ENCODE measurements around the gene ARID5B. TPM values are rescaled to one million over a fixed set of nuclear protein-coding genes. Genes with fewer than 3 reads are reported as not detected.

ARID5B gene
- total RNA-seq, 1 donor from 2014 or later: 51.4 TPM

DNA sequence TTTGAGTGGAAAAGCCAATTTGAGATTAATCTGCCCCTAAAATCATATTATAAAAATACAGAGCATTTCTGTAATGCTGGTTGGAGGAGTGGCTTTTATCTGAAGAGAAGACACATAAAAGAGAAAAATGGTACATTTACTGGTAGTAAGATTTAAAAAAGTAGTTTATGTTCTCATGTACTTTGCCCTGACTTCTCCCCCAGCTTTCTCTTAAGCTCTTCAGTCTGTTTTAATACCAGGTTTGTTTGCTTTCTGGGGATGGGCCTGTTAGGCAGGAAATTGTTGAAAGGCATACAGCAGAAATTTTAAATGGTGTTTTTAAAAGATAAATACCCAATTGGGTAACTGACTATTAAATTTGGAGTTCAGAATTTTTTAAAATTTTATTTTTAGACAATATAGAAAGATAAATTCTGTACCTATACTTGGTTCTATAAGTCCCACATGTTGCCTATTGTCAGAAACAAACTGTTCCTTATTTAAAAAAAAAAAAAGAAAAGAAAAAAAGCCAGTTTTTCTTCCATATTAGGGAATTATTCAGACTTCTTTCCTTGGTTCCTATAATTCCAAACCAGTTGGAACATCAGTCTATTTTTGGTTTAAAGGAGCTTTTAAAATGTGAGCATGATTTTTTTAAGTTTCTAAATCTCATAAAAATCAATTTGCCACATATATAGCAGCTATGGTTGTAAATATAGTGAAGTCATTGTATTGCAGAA is 136.6 kb downstream of the ARID5B start:
- no peaks in the 10 kb centered on the region for H3K27me3 Mint-ChIP-seq (ENCODE audit: low read depth)
- peaks cover 61% of the 10 kb centered on the region for H3K4me1 Mint-ChIP-seq
- TF ChIP-seq, protein P1, sequence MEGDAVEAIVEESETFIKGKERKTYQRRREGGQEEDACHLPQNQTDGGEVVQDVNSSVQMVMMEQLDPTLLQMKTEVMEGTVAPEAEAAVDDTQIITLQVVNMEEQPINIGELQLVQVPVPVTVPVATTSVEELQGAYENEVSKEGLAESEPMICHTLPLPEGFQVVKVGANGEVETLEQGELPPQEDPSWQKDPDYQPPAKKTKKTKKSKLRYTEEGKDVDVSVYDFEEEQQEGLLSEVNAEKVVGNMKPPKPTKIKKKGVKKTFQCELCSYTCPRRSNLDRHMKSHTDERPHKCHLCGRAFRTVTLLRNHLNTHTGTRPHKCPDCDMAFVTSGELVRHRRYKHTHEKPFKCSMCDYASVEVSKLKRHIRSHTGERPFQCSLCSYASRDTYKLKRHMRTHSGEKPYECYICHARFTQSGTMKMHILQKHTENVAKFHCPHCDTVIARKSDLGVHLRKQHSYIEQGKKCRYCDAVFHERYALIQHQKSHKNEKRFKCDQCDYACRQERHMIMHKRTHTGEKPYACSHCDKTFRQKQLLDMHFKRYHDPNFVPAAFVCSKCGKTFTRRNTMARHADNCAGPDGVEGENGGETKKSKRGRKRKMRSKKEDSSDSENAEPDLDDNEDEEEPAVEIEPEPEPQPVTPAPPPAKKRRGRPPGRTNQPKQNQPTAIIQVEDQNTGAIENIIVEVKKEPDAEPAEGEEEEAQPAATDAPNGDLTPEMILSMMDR (IDR thresholded peaks at IDR 0.05; ENCODE audit: unreplicated experiment): no peak
- H3K27ac Mint-ChIP-seq: peak overlapping the region; percentile 96
- H3K36me3 Mint-ChIP-seq: no peaks in the 10 kb centered on the region
- H3K4me3 Mint-ChIP-seq: no peak overlapping the region
- DNase-seq (ENCODE audit: low spot score in 2 of 2, unreplicated experiment in 2 of 2): no peak
- H3K9me3 Mint-ChIP-seq: no peaks in the 10 kb centered on the region

DNA sequence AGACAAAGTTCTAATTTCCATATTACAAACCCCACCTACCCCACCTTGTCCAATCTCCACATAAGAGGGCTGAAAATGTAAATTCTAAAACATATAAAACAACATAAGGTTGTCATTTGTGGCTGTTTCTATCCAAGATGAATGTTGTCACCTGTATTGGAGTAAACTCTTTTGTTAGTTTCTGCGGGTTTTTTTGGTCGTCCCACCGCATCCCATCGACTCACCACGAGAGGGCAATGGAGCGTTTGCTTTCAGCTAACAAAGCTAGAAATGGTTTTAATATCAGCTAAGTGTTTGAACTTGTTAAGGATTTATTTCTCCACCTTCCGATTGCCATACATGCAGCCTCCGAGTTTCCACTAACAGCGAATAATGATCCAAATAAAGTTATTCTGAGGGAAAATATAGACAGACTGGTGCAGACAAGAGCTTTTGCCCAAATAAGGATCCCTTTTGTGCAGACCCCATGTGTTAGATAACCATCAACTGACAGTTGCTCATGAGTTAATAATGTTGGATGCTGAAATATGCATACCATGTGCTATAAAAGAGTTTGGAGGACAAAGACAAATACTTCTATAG is 137.2 kb downstream of the ARID5B start:
- peak overlapping the region; percentile 50 for H3K4me3 Mint-ChIP-seq

GRCh38 chr10:62039954-62040353 is 138.5 kb downstream of the ARID5B start:
- H3K27ac Mint-ChIP-seq: peak overlapping the region; percentile 6
- no peaks in the 10 kb centered on the region for H3K36me3 Mint-ChIP-seq
- peaks cover 75% of the 10 kb centered on the region for H3K4me1 Mint-ChIP-seq
- TF ChIP-seq, protein P1 (IDR thresholded peaks at IDR 0.05; ENCODE audit: unreplicated experiment): no peak
- DNase-seq (ENCODE audit: low spot score in 2 of 2, unreplicated experiment in 2 of 2): no peak
- no peaks in the 10 kb centered on the region for H3K27me3 Mint-ChIP-seq (ENCODE audit: low read depth)
- H3K9me3 Mint-ChIP-seq: no peaks in the 10 kb centered on the region
- no peak overlapping the region for H3K4me3 Mint-ChIP-seq

More for the DNA sequence above, 137.2 kb downstream of the ARID5B start:
- H3K9me3 Mint-ChIP-seq: no peaks in the 10 kb centered on the region
- TF ChIP-seq, protein P1 (IDR thresholded peaks at IDR 0.05; ENCODE audit: unreplicated experiment): peak; percentile 70
- no peaks in the 10 kb centered on the region for H3K36me3 Mint-ChIP-seq
- H3K27me3 Mint-ChIP-seq (ENCODE audit: low read depth): no peaks in the 10 kb centered on the region
- DNase-seq (ENCODE audit: low spot score in 2 of 2, unreplicated experiment in 2 of 2): peak; percentile 29 to 66
- H3K4me1 Mint-ChIP-seq: peaks cover 66% of the 10 kb centered on the region
- peak overlapping the region; percentile 96 for H3K27ac Mint-ChIP-seq

DNA sequence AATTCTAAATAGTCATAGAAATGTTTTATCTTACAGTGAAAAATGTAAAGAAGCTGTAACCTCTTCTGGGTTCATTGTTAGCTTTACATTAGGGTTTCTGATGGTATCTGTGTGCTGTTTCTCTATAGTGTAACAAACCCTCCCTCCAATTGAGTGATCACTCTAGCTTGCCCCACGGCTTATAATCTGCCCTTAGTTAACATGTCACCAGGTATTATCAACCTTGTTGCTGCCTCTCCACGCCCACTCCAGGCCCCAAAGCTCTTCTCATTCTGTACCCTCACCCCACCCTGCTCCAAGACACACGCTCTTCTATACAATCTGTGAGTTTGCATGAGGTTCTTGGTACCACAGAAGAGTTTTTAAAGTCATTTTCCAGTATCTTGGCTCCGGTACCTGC is 139.4 kb downstream of the ARID5B start:
- no peaks in the 10 kb centered on the region for H3K9me3 Mint-ChIP-seq
- H3K36me3 Mint-ChIP-seq: no peaks in the 10 kb centered on the region
- H3K27me3 Mint-ChIP-seq (ENCODE audit: low read depth): no peaks in the 10 kb centered on the region
- no peak for DNase-seq (ENCODE audit: low spot score in 2 of 2, unreplicated experiment in 2 of 2)
- TF ChIP-seq, protein P1 (IDR thresholded peaks at IDR 0.05; ENCODE audit: unreplicated experiment): no peak
- H3K27ac Mint-ChIP-seq: peak overlapping the region; percentile 93
- H3K4me1 Mint-ChIP-seq: peaks cover 83% of the 10 kb centered on the region
- H3K4me3 Mint-ChIP-seq: no peak overlapping the region

DNA sequence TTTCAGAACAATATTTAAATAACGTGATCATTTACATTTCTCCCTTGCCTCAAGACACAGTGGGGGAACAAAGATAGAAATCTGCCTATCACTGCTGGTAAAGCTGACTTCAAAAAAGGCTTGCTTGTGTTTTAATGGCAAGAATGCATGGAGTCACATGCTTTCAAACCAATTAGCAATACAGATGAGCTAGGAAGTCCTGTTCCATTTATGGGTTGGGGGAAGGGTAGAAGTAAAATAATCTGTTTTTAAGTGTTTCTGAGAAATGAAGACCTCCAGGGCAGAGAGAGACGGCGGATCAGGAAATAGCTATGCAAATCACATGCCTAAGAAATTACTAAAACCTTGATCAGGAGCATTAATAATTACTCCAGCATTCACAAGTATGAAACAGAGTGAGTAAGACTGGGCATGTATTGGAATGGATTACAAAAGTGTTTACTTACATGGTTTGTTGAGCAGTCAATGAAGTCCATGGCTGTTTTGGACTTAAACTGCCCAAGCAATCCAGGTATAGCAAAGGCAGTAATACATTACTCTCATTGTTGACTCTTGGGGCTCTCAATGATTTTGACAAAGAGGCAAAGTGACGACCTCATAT is 142.0 kb downstream of the ARID5B start:
- Mint-ChIP-seq H3K27me3 (ENCODE audit: low read depth) (no peaks in the 10 kb centered on the region), H3K27ac (peak overlapping the region; percentile 31), H3K4me3 (no peak overlapping the region), H3K4me1 (peaks cover 90% of the 10 kb centered on the region), H3K9me3 (no peaks in the 10 kb centered on the region), H3K36me3 (no peaks in the 10 kb centered on the region)
- no peak for DNase-seq (ENCODE audit: low spot score in 2 of 2, unreplicated experiment in 2 of 2)
- TF ChIP-seq, protein P1 (IDR thresholded peaks at IDR 0.05; ENCODE audit: unreplicated experiment): no peak
